ENCODE results near the gene NKX6-2. TPM values are rescaled to one million over a fixed set of nuclear protein-coding genes. Genes with fewer than 3 reads are reported as not detected.

The NKX6-2 gene
- total RNA-seq, 1 donor from 2014 or later: not detected

DNA sequence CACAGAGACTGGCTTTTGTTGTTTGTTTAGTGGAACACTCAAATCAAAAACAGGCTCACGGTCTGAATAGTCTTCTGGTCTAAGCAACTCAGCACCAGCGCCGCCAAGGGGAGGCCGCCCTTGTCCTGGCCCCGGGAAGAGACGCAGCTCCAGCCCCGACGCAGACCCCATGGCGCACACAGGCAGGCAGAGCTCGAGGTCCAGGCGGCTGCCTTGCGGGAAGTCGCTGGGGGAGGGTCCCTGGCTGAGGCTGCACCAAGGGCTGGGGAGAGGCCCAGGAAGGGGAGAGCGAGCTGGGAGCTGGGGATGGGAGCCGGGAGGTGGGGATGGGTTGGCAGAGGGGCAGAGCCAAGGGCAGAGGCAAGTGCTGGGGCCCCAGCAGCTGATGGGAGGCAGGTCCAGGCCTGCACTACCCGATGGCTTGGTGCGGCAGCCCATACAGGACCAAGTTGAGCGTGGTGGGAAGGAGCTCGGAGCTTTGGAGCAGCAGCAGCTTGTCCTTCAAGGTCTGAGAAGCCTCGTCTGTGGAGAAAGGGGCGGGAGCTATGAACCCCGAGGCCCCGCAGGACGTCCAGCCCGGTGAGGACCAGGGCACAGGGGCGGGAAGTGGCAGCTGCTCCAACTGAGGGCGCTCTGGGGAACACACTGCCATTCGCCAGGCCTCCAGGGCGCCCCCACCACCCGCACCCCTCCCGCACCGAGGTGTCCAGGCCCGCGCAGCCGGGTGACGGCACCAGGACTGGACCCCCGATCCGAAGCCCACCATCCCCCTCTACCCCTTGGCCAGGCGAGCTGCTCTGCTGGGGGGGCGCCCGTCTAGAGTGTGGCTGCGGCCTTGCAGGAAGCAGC is 22.7 kb upstream of the NKX6-2 start:
- Histone ChIP-seq H3K4me1 (no peaks in the 10 kb centered on the region), H3K36me3 (no peaks in the 10 kb centered on the region), H3K9me3 (no peaks in the 10 kb centered on the region), H3K27me3 (ENCODE audit: low read depth) (peaks cover 31% of the 10 kb centered on the region), H3K27ac (no peak overlapping the region), H3K4me3 (no peak overlapping the region)
- no peak for TF ChIP-seq CTCF (IDR thresholded peaks at IDR 0.05)
- ATAC-seq (no peak), DNase-seq (peak; percentile 31)
- intact Hi-C loops (cut with DNase I): no loop called here

- Histone ChIP-seq H3K27ac (no peak overlapping the region), H3K4me3 (no peak overlapping the region), H3K4me1 (no peaks in the 10 kb centered on the region), H3K36me3 (no peaks in the 10 kb centered on the region), H3K27me3 (ENCODE audit: low read depth) (peaks cover 30% of the 10 kb centered on the region), H3K9me3 (no peaks in the 10 kb centered on the region)
- ATAC-seq (no peak), DNase-seq (peak; percentile 38)
- intact Hi-C loops (cut with DNase I): no loop called here
- no peak for TF ChIP-seq CTCF (IDR thresholded peaks at IDR 0.05)
Observed at GRCh38 chr10:132807621-132808049, 21.7 kb upstream of the NKX6-2 start.

- no peaks in the 10 kb centered on the region for H3K9me3 ChIP-seq
- intact Hi-C loops (cut with DNase I): no loop called here
- H3K4me1 ChIP-seq: no peaks in the 10 kb centered on the region
- H3K27me3 ChIP-seq (ENCODE audit: low read depth): peaks cover 25% of the 10 kb centered on the region
- TF ChIP-seq CTCF (IDR thresholded peaks at IDR 0.05): no peak
- H3K4me3 ChIP-seq: no peak overlapping the region
- no peak overlapping the region for H3K27ac ChIP-seq
- ATAC-seq (no peak), DNase-seq (peak; percentile 34)
- H3K36me3 ChIP-seq: no peaks in the 10 kb centered on the region
Observed at GRCh38 chr10:132806561-132807003, 20.6 kb upstream of the NKX6-2 start.

GRCh38 chr10:132806110-132806509 is 20.2 kb upstream of the NKX6-2 start:
- Histone ChIP-seq H3K4me3 (no peak overlapping the region), H3K36me3 (no peaks in the 10 kb centered on the region), H3K27me3 (ENCODE audit: low read depth) (peaks cover 25% of the 10 kb centered on the region), H3K4me1 (no peaks in the 10 kb centered on the region), H3K27ac (no peak overlapping the region), H3K9me3 (no peaks in the 10 kb centered on the region)
- DNase-seq: no peak
- ATAC-seq: no peak
- TF ChIP-seq CTCF (IDR thresholded peaks at IDR 0.05): no peak
- intact Hi-C loops (cut with DNase I): no loop called here

DNA sequence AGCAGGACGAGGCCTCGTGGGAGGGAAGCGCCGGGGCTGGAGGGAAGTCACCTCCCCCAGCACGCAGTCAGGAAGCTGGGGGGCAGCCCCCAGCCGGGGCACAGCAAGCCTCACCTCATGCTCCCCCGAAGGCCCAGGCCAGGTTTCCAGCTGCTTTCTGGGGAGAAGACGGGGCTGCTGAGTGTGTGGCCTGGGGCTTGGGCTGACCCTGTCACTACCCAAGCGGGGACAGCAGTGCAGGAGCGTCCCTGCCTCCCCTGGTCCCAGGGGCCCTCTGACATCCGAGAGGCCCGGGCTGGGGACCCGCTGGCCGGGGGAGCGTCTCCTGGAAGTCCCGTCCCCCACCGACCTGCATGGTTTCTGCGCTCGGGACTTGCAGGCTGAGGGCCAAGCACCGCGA is 19.7 kb upstream of the NKX6-2 start:
- DNase-seq (no peak), ATAC-seq (no peak)
- intact Hi-C loops (cut with DNase I): no loop called here
- no peak overlapping the region for H3K27ac ChIP-seq
- H3K9me3 ChIP-seq: no peaks in the 10 kb centered on the region
- H3K4me3 ChIP-seq: no peak overlapping the region
- peaks cover 25% of the 10 kb centered on the region for H3K27me3 ChIP-seq (ENCODE audit: low read depth)
- TF ChIP-seq CTCF (IDR thresholded peaks at IDR 0.05): no peak
- H3K4me1 ChIP-seq: no peaks in the 10 kb centered on the region
- H3K36me3 ChIP-seq: no peaks in the 10 kb centered on the region

Measured in lower lobe of right lung (tissue), 2 donors.